Tibial artery (tissue), 4 donors: ENCODE data around the gene FAM47E.
"Not testable (repeated sequence)": the region's sequence is repeated elsewhere in the genome, so short reads cannot be mapped to it uniquely, and the experiment has no call there.

Experiments
- DNase-seq, 2 donors: peaks; one replicate each; pipeline ENCODE4 v3.0.0-alpha.2; 2019
- H3K27ac ChIP-seq, 2 donors: fragments of 200-600 bp; sonication (generic) in 1 of 2; 1 replicate in 1 of 2; 2 replicates in 1 of 2; pipeline ENCODE4 v1.5.1; 2018 to 2019; ENCODE audit warnings: mild to moderate bottlenecking in 1 of 2
- H3K27me3 ChIP-seq, 2 donors: fragments of 200-600 bp; sonication (generic) in 1 of 2; one replicate each; pipeline versions ENCODE4 v1.5.1 to v1.6.0; 2016 to 2019
- H3K36me3 ChIP-seq, 3 donors: fragments of 200-600 bp; sonication (generic) in 2 of 3; one replicate each; pipeline ENCODE4 v1.5.1; 2016 to 2019; ENCODE audit warnings: mild to moderate bottlenecking in 2 of 3
- H3K4me1 ChIP-seq, 4 donors: fragments of 200-600 bp; sonication (generic) in 2 of 4; 1 replicate in 3 of 4; 2 replicates in 1 of 4; pipeline ENCODE4 v1.5.1; 2016 to 2019
- H3K4me3 ChIP-seq, 2 donors: fragments of 200-600 bp; sonication (generic) in 1 of 2; 1 replicate in 1 of 2; 2 replicates in 1 of 2; pipeline ENCODE4 v1.5.1; 2018 to 2019; ENCODE audit warnings: mild to moderate bottlenecking in 2 of 2
- H3K9me3 ChIP-seq, 3 donors: fragments of 200-600 bp; sonication (generic) in 1 of 3; one replicate each; pipeline ENCODE4 v1.5.1; 2016 to 2019
- CTCF ChIP-seq, 2 experiments: fragments of 200-600 bp in 1 of 2; fragments of 450-650 bp in 1 of 2; IDR thresholded peaks; one replicate each; pipeline ENCODE4 v1.5.1; 2017 to 2019; ENCODE audit warnings: antibody characterized with exemption in 2 of 2, mild to moderate bottlenecking in 1 of 2, moderate library complexity in 1 of 2
- intact Hi-C: fragments of 100-400 bp; cut with DNase I; formaldehyde crosslinking; loops from one replicate; pipeline ENCODE4 v1.15.0; 2023; ENCODE audit warnings: low total_unique reads

Gene FAM47E

GRCh38 chr4:76235915-76236314 lies 15.6 kb upstream of the FAM47E start:
- Histone ChIP-seq H3K4me1 (peaks cover 0 to 6% (median 0%) of the 10 kb centered on the region in 4 donors), H3K27me3 (no peaks in the 10 kb centered on the region), H3K9me3 (peaks cover 0 to 6% (median 6%) of the 10 kb centered on the region in 3 donors), H3K27ac (no peak overlapping the region), H3K36me3 (no peaks in the 10 kb centered on the region), H3K4me3 (no peak overlapping the region)
- TF ChIP-seq CTCF (IDR thresholded peaks at IDR 0.05): no peak
- intact Hi-C loops: no loop called here
- no peak for DNase-seq

GRCh38 chr4:76238236-76238635 lies 13.3 kb upstream of the FAM47E start:
- no peak for TF ChIP-seq CTCF (IDR thresholded peaks at IDR 0.05)
- H3K27ac ChIP-seq: peak overlapping the region; percentile 54 to 62
- no peaks in the 10 kb centered on the region for H3K36me3 ChIP-seq
- DNase-seq: no peak
- peaks cover 0 to 10% (median 6%) of the 10 kb centered on the region in 3 donors for H3K9me3 ChIP-seq
- H3K4me3 ChIP-seq: no peak overlapping the region
- intact Hi-C loops: no loop called here
- H3K4me1 ChIP-seq: peaks cover 0 to 6% (median 0%) of the 10 kb centered on the region in 4 donors
- no peaks in the 10 kb centered on the region for H3K27me3 ChIP-seq

GRCh38 chr4:76238701-76239100 lies 12.8 kb upstream of the FAM47E start:
- H3K27me3 ChIP-seq: no peaks in the 10 kb centered on the region
- intact Hi-C loops: no loop called here
- H3K9me3 ChIP-seq: peaks cover 0 to 10% (median 6%) of the 10 kb centered on the region in 3 donors
- H3K27ac ChIP-seq: peak overlapping the region; percentile 54 to 62
- H3K36me3 ChIP-seq: no peaks in the 10 kb centered on the region
- peaks cover 0 to 6% (median 0%) of the 10 kb centered on the region in 4 donors for H3K4me1 ChIP-seq
- no peak for DNase-seq
- no peak overlapping the region for H3K4me3 ChIP-seq
- TF ChIP-seq CTCF (IDR thresholded peaks at IDR 0.05): no peak

- intact Hi-C loops: no loop called here
Measured at GRCh38 chr4:76240236-76240635, 11.3 kb upstream of the FAM47E start.

GRCh38 chr4:76243877-76244276 lies 7.6 kb upstream of the FAM47E start:
- intact Hi-C loops: not testable (repeated sequence)

More at GRCh38 chr4:76240236-76240635, 11.3 kb upstream of the FAM47E start:
- no peak overlapping the region for H3K27ac ChIP-seq
- H3K27me3 ChIP-seq: no peaks in the 10 kb centered on the region
- no peak for TF ChIP-seq CTCF (IDR thresholded peaks at IDR 0.05)
- H3K4me1 ChIP-seq: peaks cover 0 to 6% (median 0%) of the 10 kb centered on the region in 4 donors
- DNase-seq: no peak
- H3K4me3 ChIP-seq: no peak overlapping the region
- H3K9me3 ChIP-seq: peaks cover 0 to 10% (median 6%) of the 10 kb centered on the region in 3 donors
- no peaks in the 10 kb centered on the region for H3K36me3 ChIP-seq

GRCh38 chr4:76246025-76246424 lies 5.5 kb upstream of the FAM47E start:
- Histone ChIP-seq H3K27me3 (peaks cover 0 to 3% of the 10 kb centered on the region in 2 donors), H3K9me3 (peaks cover 0 to 3% (median 0%) of the 10 kb centered on the region in 3 donors), H3K27ac (no peak overlapping the region), H3K4me3 (no peak overlapping the region), H3K4me1 (peaks cover 0 to 1% (median 0%) of the 10 kb centered on the region in 4 donors), H3K36me3 (no peaks in the 10 kb centered on the region)
- DNase-seq: no peak
- TF ChIP-seq CTCF (IDR thresholded peaks at IDR 0.05): no peak
- intact Hi-C loops: no loop called here

More at GRCh38 chr4:76243877-76244276, 7.6 kb upstream of the FAM47E start:
- H3K4me1 ChIP-seq, H3K9me3 ChIP-seq, H3K36me3 ChIP-seq, DNase-seq, H3K4me3 ChIP-seq, H3K27me3 ChIP-seq, H3K27ac ChIP-seq: not testable (repeated sequence)
